ACHN (cell line): Measurements from ENCODE around the gene JUND.

Experiments
- DNase-seq: peaks from one replicate; pipeline ENCODE4 v3.0.0-alpha.2; 2015
- in situ Hi-C: cut with HindIII; loops from 2 replicates; pipeline ENCODE4 v1.10.0; 2017; ENCODE audit warnings: low sequenced_read_pairs, low pct_ligation_motif_present, low pct_unique_long_range_greater_than_20kb

The JUND gene

DNA sequence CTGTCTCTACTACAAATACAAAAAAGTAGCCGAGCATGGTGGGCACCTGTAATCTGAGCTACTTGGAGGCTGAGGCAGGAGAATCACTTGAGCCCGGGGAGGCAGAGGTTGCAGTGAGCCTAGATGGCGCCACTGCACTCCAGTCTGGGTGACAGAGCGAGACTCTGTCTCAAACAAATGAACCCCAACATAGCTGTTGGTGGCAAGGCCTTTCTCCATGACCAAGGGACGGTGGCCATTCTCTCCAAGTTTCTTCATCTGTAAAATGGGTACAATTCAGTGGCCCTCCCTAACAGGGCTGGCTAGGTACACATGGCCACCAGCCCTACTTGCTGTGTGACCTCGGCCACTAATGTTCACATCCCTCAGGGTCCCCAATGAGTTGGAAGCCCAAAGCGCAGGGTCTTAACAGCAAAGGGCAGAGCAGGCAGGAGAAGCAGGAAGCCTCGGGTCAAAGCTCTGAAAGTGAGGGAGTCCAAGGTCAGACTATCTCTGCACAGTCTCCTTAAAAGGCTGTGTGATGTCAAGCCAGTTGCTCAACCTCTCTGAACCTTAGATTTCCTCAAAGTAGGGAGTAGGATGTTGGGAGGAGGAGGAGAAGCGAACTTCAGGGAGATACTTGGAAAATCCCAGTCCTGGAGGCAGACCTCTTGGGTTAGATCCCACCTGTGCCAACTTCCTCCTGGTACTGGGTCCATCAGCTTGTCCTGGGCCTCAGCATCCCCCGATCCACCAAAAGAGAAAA is 2.7 kb downstream of the JUND start:
- in situ Hi-C loops = no loop called here
- no peak for DNase-seq

DNA sequence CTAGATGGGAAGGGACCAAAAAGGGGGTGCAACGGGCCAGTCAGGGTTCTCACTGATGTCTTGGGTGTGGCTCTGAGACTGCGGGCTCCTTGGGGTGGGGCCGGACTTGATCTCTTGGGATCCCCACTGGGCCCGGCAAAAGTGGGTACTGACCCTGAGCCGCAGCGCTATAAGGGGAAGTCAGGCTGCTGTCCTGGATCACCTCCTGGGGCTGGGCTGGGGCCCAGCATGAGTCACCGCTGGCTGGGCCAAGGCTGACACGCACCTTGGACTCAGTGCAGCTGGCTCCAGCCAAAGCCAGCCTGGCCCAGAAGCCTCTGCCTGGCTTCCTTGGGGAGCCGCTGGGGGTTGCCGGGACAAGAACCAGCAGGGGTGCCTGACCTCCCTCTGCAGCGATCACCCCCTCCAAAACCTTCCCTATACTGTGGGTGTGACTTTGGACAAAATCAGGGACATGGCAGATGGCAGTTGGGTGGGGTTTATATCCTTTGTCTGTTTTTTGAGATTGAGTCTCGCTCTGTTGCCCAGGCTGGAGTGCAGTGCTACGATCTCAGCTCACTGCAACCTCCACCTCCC is 6.6 kb downstream of the JUND start:
- in situ Hi-C loops = no loop called here
- peak; percentile 89 for DNase-seq

- in situ Hi-C loops = no loop called here
- DNase-seq = no peak
Observed at GRCh38 chr19:18274219-18274780, 7.1 kb downstream of the JUND start, which contains the start of gene IQCN. TSS of gene IQCN (minus strand) at chr19:18274452. CDS start at chr19:18269478, 4,974 bp downstream.

GRCh38 chr19:18273561-18274218 is 7.7 kb downstream of the JUND start:
- in situ Hi-C loops = no loop called here
- DNase-seq = no peak

- in situ Hi-C loops = no loop called here
- DNase-seq = no peak
Observed at GRCh38 chr19:18271433-18271841, 10.0 kb downstream of the JUND start.

DNA sequence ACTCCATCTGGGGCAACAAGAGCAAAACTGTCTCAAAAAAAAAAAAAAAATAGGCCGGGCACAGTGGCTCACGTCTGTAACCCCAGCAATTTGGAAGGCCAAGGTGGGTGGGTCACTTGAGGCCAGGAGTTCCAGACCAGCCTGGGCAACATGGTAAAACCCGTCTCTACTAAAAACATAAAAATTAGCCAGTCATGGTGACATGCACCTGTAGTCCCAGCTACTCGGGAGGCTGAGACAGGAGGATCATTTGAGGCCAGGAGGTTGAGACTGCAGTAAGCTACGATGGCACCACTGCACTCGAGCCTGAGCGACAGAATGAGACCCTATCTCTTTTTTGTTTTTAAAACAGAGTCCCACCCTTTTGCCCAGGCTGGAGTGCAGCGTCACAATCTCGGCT is 11.1 kb downstream of the JUND start:
- no peak for DNase-seq
- in situ Hi-C loops = no loop called here

- in situ Hi-C loops = no loop called here
Observed at GRCh38 chr19:18269070-18269723, 12.2 kb downstream of the JUND start.

DNA sequence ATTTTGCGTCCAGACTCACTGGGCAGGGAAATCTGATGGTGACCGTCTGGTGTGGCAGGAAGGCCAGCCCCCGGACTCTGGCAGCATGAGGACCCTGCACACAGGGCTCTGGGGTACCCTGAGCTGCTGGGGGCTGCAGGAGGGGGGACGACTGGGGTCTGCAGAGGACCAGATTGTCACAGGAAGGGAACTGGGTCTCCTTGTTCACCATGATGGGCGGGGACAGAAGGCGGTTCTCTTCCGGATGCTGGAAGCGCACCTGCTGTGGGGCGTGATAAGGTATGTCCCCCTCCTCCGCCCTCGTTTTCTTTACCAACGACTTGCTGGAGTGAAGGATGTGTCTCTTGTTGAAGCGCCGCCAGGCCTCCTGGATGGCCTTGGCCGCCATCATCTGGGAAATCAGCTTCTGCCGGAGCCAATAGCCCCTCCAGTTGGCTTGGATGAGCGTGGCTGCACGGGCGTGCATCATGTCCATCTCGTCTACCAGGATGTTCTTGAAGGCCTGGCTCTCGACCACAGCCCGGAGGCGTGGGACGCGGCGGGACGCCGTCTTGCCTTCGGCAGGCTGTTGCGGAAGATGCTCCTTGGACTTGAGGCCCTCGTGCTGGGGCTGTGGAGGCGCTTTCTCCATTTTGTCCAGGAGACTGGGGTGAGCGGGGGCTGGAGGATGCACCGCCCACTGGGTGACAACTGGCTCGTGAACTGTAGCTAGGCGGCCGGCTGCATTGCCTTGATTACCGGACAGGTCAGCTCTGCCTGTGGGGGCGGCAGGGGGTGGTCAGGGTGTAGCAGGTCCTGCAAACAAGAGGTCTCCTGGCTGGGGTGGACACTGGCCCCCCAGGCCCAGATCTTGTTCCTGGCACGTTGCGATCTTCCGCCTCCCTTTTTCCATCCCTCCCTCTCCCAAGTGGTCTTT is 14.4 kb downstream of the JUND start:
- no peak for DNase-seq
- in situ Hi-C loops = no loop called here

More at GRCh38 chr19:18269070-18269723, 12.2 kb downstream of the JUND start:
- no peak for DNase-seq

GRCh38 chr19:18265582-18265981 is 15.8 kb downstream of the JUND start:
- DNase-seq = no peak
- in situ Hi-C loops = no loop called here

- in situ Hi-C loops = no loop called here
- DNase-seq = no peak
Observed at GRCh38 chr19:18264971-18265540, 16.4 kb downstream of the JUND start.

- in situ Hi-C loops = no loop called here
- no peak for DNase-seq
Observed at GRCh38 chr19:18264137-18264854, 17.1 kb downstream of the JUND start.

DNA sequence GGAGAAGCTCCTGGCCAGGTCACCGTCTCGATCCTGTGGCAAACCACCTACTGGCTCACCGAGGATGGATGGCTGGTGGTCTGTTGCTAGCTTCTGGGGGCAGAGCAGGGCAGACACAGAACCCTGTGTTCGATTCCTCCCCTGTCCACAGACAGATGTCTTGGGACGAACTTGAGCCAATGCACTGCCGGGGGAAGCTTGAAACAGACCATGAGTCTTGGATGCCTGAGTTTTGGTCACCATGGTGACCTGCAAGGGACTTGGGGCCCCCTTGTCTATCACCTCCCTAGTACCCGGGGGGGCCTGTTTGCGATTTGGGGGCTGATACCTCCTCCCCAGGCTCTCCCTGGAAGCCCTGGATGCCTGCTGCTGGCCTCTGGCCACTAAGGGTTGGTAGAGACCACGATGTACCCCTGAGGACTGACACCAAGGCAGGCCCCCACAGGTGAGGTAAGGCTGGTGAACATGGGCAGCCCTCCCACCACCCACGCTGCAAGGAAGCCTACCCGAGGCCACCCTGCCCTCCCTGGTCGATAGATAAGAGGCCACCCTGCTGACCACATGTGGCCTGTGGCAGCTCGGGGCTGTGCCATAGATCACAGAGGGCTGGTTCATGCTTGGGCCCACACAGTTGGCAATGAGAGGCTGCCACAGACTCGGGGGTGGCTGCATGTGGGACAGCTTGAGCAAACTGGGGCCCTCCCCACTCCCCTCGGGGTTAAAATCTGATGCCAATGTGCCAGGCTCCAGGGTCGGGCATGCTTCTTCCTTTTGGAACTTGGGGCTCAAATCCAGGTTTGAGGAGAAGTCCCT is 17.9 kb downstream of the JUND start:
- in situ Hi-C loops = no loop called here
- no peak for DNase-seq

- no peak for DNase-seq
Observed at GRCh38 chr19:18262917-18263316, 18.5 kb downstream of the JUND start.

GRCh38 chr19:18262144-18262543 is 19.3 kb downstream of the JUND start:
- in situ Hi-C loops = no loop called here
- no peak for DNase-seq

More at GRCh38 chr19:18262917-18263316, 18.5 kb downstream of the JUND start:
- in situ Hi-C loops = no loop called here

DNA sequence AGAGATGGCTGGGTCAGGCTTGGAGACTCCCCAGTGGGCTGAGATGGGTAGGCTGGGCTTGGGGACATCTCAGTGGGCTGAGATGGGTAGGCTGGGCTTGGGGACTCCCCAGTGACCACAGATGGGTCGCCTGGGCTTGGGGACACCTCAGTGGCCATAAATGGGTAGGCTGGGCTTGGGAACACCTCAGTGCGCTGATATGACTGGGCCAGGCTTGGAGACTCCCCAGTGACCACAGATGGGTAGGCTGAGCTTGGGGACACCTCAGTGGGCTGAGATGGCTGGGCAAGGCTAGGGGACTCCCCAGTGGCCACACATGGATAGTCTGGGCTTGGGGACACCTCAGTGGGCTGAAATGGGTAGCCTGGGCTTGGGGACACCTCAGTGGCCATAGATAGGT is 19.9 kb downstream of the JUND start:
- no peak for DNase-seq
- in situ Hi-C loops = no loop called here

DNA sequence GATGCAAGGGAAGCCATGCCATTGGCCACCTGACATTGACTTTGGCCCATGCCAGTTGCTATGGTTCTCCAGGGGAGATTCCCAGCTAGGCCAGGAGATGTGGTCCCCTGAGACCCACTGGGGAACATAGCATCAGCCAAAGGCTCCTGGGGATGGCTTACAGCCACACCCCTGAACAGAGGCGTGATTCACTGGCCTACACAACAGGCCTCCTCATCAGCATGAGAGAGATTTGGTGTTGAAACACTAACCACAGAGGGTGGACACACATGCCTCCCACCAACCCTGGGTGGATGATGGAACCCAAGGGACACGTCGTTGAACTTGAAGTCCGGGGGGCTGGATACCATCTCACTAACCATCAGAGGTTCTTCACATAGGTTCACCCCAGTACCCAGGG is 21.5 kb downstream of the JUND start:
- in situ Hi-C loops = no loop called here
- no peak for DNase-seq
